ENCODE results near the gene RNF13. TPM values are rescaled to one million over a fixed set of nuclear protein-coding genes. Genes with fewer than 3 reads are reported as not detected.

The RNF13 gene
- total RNA-seq, 3 donors from 2014 or later = 95.0 to 142 (median 114) TPM

GRCh38 chr3:149839896-149840295 is 26.9 kb downstream of the RNF13 start:
- Histone ChIP-seq H3K4me3 (no peak overlapping the region), H3K27ac (no peak overlapping the region), H3K4me1 (peaks cover 0 to 4% of the 10 kb centered on the region in 2 donors), H3K27me3 (no peaks in the 10 kb centered on the region), H3K9me3 (peaks cover 6 to 13% of the 10 kb centered on the region in 2 donors), H3K36me3 (no peaks in the 10 kb centered on the region)
- intact Hi-C loops (cut with DNase I; ENCODE audit: low total_unique reads) = no loop called here
- no peak for DNase-seq (ENCODE audit: low spot score in 2 of 2)
- TF ChIP-seq, protein P1, sequence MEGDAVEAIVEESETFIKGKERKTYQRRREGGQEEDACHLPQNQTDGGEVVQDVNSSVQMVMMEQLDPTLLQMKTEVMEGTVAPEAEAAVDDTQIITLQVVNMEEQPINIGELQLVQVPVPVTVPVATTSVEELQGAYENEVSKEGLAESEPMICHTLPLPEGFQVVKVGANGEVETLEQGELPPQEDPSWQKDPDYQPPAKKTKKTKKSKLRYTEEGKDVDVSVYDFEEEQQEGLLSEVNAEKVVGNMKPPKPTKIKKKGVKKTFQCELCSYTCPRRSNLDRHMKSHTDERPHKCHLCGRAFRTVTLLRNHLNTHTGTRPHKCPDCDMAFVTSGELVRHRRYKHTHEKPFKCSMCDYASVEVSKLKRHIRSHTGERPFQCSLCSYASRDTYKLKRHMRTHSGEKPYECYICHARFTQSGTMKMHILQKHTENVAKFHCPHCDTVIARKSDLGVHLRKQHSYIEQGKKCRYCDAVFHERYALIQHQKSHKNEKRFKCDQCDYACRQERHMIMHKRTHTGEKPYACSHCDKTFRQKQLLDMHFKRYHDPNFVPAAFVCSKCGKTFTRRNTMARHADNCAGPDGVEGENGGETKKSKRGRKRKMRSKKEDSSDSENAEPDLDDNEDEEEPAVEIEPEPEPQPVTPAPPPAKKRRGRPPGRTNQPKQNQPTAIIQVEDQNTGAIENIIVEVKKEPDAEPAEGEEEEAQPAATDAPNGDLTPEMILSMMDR (IDR thresholded peaks at IDR 0.05) = no peak
- TF ChIP-seq POLR2A (IDR thresholded peaks at IDR 0.05) = no peak
- TF ChIP-seq POLR2AphosphoS5 (IDR thresholded peaks at IDR 0.05) = no peak

DNA sequence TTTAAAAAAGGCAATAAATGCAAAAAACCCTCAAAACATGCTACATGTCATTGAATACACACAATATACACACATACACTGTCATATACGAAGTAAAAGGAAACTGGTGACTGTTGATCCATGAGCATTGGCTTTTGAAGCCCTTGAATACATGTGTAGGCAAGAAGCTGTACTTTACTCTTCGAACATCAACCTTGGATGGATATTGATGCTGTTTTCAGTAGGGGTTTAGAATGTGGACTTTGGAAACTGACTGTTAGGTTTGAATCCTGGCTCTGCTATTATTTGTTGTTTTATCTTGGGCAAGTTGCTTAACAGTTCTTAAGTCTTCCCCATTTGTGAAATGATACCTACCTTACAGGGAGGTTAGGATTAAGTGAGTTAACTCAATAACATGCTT is 30.5 kb downstream of the RNF13 start:
- DNase-seq (ENCODE audit: low spot score in 2 of 2) = no peak
- Histone ChIP-seq H3K36me3 (no peaks in the 10 kb centered on the region), H3K27me3 (no peaks in the 10 kb centered on the region), H3K9me3 (peaks cover under 1 to 1% of the 10 kb centered on the region in 2 donors), H3K27ac (no peak overlapping the region), H3K4me1 (peaks cover 0 to 4% of the 10 kb centered on the region in 2 donors), H3K4me3 (no peak overlapping the region)
- TF ChIP-seq, protein P1 (IDR thresholded peaks at IDR 0.05) = no peak
- TF ChIP-seq POLR2AphosphoS5 (IDR thresholded peaks at IDR 0.05) = no peak
- TF ChIP-seq POLR2A (IDR thresholded peaks at IDR 0.05) = no peak
- intact Hi-C loops (cut with DNase I; ENCODE audit: low total_unique reads) = no loop called here

DNA sequence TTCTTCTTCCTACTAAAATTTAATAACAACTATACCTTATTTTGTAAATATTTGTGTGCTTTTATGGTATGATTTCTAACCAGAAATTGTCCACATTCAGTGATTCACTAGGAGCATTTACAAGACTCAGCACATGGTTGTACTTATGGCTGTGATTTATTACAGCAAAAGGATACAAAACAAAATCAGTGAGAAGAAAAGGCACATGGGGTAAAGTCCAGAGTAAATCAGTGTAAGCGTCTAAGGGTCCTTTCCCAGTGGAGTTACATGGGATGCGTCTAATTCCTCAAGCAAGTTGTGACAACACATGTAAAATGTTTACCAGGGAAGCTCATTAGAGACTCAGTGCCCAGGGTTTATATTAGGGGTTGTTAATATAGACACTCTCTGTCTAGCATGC is 31.1 kb downstream of the RNF13 start:
- DNase-seq (ENCODE audit: low spot score in 2 of 2) = no peak
- Histone ChIP-seq H3K4me3 (no peak overlapping the region), H3K4me1 (peaks cover 0 to 4% of the 10 kb centered on the region in 2 donors), H3K36me3 (no peaks in the 10 kb centered on the region), H3K9me3 (no peaks in the 10 kb centered on the region), H3K27me3 (no peaks in the 10 kb centered on the region), H3K27ac (no peak overlapping the region)
- intact Hi-C loops (cut with DNase I; ENCODE audit: low total_unique reads) = no loop called here
- TF ChIP-seq POLR2AphosphoS5 (IDR thresholded peaks at IDR 0.05) = no peak
- no peak for TF ChIP-seq POLR2A (IDR thresholded peaks at IDR 0.05)
- TF ChIP-seq, protein P1 (IDR thresholded peaks at IDR 0.05) = no peak

DNA sequence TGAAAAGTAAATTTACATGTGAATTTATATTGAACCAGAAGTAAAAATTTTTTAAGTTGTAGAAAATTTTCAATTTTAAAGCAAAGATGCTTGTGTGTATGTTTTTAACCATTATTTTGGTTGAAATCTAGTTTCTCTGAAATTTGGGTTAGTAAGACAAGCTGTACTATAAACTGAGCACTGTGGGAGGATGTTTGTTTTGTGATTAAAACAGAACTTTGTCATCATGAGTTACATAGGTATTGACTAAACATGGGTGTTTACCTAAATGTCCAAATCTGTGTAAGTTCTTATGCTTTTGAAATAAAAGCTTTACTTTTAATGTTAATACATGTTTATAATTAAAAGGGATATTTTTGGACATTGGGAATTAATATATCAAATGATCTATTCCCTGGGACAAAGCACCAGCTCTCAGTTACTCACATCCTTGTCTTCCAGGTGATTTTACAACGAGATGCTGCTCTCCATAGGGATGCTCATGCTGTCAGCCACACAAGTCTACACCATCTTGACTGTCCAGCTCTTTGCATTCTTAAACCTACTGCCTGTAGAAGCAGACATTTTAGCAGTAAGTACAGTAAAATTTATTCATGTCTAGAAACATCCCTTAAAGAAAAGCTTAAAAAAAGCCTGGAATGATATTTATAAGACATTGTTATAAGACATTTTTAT is 32.7 kb downstream of the RNF13 start:
- intact Hi-C loops (cut with DNase I; ENCODE audit: low total_unique reads) = no loop called here
- Histone ChIP-seq H3K4me1 (peaks cover 0 to 4% of the 10 kb centered on the region in 2 donors), H3K27ac (no peak overlapping the region), H3K9me3 (no peaks in the 10 kb centered on the region), H3K4me3 (no peak overlapping the region), H3K36me3 (peaks cover 3% of the 10 kb centered on the region), H3K27me3 (no peaks in the 10 kb centered on the region)
- TF ChIP-seq POLR2AphosphoS5 (IDR thresholded peaks at IDR 0.05) (no peak), POLR2A (IDR thresholded peaks at IDR 0.05) (no peak)
- TF ChIP-seq, protein P1 (IDR thresholded peaks at IDR 0.05) = no peak
- DNase-seq (ENCODE audit: low spot score in 2 of 2) = no peak

- Histone ChIP-seq H3K4me1 (peaks cover 0 to 4% of the 10 kb centered on the region in 2 donors), H3K27me3 (no peaks in the 10 kb centered on the region), H3K9me3 (no peaks in the 10 kb centered on the region), H3K36me3 (peaks cover 3% of the 10 kb centered on the region), H3K27ac (no peak overlapping the region), H3K4me3 (no peak overlapping the region)
- TF ChIP-seq POLR2A (IDR thresholded peaks at IDR 0.05) = no peak
- TF ChIP-seq POLR2AphosphoS5 (IDR thresholded peaks at IDR 0.05) = no peak
- TF ChIP-seq, protein P1 (IDR thresholded peaks at IDR 0.05) = no peak
- intact Hi-C loops (cut with DNase I; ENCODE audit: low total_unique reads) = no loop called here
- no peak for DNase-seq (ENCODE audit: low spot score in 2 of 2)
Measured at GRCh38 chr3:149848238-149848637, 35.2 kb downstream of the RNF13 start.

Data from breast epithelium (tissue), 4 donors.